Measurements from ENCODE around the gene TCF15.

Gene TCF15, protein sequence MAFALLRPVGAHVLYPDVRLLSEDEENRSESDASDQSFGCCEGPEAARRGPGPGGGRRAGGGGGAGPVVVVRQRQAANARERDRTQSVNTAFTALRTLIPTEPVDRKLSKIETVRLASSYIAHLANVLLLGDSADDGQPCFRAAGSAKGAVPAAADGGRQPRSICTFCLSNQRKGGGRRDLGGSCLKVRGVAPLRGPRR

GRCh38 chr20:610130-611046 is at the start of gene TCF15:
Gene TCF15 (minus strand): TSS chr20:610309. CDS start chr20:610237, 72 bp downstream.
- no peak for DNase-seq

DNA sequence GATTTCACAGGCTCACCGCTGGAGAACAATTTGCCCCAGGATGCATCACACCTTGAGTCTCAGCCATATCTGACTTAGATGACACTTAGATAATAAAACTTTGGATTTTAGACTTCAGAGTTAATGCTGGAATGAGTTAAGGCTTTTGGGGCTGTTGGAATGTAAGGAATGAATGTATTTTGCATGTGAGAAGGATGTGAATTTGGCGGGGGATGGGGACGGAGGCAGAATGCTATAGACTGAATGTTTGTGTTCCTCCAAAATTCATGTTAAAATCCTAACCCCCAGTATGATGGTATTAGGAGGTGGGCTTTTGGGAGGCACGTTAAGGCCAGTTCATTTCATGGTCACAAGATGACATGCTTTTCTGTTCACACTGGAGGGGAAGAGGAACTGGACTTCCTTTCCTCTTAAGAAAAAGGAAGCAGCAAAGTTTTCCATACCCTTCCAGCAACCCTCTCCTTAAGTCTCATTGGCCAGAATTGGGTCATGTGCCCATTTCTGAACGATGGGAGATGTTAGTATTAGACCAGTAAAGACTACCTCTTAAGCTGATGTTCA is 48.7 kb upstream of the TCF15 start:
- no peak for DNase-seq

DNA sequence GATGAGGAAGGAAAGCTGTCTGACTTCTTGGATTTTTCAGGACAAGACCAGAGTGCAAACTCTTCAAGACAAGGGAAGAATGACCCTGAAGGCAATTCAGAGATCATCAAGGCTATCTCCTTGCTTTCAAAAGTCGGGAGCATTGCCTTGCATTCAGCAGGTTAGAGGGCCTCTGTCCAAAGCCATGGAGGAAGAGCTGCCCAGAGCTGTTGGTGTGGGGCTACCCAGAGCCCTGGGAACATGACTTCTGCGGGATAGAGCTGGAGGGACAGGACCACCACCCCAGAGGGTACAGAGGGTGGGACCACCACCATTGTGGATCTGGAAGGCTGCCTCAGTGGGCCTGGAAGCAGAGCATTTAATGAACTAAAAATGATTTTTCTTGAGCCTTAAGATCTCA is 48.1 kb upstream of the TCF15 start:
- DNase-seq = no peak

- no peak for DNase-seq
Observed at GRCh38 chr20:655726-656624, 45.9 kb upstream of the TCF15 start.

- no peak for DNase-seq
Observed at GRCh38 chr20:654417-654750, 44.3 kb upstream of the TCF15 start.

DNA sequence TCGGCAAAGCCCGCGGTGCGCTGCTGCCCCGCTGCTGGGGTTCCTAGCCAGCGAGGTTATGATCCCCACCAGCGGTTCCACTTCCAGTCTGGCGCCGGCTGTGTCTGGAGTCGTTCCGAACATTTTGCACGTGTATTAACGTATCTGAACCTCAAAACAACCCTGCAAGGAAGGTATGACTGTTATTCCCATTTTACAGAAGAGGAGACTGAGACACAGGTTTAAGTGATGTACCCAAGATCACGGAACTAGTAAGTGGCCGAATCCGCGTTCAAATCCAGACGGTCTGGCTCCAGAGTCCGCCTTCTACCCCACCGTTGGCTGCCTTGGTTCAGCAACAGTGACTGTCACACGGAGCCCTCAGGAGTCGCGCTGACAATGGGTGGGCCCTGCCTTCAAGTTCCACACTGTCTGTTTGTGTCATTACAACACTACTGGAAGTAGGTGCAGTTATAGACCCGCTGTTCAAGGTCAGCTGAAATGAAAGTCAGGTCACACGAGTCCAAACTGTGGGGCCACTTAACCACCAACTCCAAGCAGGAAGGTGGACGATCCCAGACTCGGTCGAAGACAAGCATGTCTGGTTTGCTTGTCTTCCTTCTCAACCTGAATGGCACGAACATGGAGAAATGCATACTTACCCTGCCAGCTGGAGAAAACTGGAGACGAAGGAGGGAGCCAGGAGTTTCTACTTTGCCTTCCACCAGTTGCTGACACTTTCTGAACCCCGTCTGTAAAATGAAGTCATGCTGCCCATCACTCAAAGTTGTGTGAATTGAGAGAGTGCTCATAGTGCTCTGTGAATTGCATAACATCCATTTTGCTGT is 43.7 kb upstream of the TCF15 start:
- no peak for DNase-seq

DNA sequence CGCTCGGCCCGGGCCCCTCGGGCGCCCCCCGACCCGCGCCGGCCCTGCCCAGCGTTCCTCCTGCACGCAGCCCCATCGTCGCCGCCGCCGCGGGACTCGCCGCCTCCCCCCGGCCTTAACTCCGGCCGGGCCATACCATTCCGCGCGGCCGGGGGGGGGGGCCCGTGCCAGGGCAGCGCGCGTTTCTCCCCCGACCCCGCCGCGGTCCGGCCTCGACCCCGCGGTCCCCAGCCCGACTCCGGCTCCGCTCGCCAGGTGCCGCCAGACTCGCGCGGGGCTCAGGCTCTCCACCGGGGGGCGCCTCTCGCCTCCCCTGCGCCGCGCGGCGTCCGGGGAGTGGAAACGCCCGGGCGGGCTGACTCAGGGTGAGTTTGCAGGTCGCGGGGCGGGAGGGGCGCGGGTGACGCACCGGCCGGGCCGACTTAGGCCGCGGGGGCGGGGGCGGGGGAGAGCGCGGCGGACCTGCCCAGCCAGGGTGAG is 43.0 kb upstream of the TCF15 start, which contains the start of gene SRXN1:
SRXN1 (minus strand) TSS at position 91 of the 480 bp plus-strand sequence; CDS start at position 76, 15 bp downstream.
- peak; percentile 47 for DNase-seq

GRCh38 chr20:652615-653109 is 42.6 kb upstream of the TCF15 start:
- DNase-seq = no peak

GRCh38 chr20:651713-652614 is 41.9 kb upstream of the TCF15 start:
- DNase-seq = no peak

- no peak for DNase-seq
Observed at GRCh38 chr20:650954-651353, 40.8 kb upstream of the TCF15 start.

DNA sequence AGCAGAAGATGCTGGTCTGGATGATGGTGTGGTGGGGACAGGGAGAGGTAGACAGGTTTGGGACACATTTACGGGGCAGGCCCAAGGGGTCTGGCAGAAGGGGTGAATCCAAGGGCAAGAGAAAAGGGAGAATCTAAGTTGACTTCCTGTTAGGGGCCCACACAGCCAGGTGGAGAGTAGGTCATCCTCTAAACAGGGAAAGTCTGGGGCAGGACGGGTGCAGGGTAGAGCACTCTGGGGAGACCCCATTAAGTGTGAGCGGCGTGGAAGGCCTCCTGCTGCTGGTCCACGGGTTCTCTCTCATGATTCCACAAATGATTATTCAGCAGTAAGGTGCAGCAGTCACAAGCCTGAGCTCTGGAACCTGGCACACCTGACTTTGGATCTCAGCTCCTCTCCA is 40.2 kb upstream of the TCF15 start:
- no peak for DNase-seq

DNA sequence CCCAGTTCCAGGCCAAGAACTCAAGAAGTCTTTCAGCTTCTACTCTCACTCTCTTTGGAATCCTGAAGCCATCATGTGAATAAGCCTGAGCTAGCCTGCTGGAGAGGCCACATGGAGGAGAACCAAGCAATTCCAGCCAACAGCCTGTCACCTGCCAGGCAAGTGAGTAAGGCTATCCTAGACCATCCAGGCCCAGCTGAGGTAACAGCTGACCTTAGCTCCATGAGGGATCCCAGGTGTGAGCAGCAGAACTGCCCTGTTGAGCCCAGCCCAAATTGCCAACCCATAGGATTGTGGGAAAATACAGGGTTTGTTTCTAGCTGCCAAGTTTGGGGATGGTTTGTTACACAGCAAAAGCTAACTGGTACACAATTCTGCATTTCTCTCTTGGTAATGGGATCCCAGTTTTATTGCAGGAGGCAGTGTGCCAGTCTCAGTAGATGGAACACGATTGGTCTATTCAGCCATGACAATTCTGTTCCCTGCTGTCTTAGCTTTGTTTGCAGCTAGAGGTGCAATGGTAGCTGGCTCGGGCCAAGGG is 37.4 kb upstream of the TCF15 start:
- no peak for DNase-seq

DNA sequence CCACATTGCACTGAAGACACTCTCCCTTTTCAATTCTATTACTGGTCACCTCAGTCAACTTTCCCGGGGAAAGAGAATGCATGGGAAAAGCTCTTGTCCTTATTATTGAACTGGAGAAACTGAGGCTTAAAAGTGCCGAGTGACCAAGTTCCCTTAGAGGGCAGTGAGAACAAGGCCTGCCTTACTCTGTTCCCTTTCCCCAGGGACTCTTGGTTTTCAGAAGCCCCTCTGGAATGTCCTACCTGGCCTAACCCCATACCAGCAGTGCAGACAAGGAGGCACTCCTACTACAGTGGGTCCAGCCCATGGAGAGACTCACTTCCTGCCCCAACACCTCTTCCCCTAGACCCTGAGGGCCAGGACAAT is 36.7 kb upstream of the TCF15 start:
- no peak for DNase-seq

DNA sequence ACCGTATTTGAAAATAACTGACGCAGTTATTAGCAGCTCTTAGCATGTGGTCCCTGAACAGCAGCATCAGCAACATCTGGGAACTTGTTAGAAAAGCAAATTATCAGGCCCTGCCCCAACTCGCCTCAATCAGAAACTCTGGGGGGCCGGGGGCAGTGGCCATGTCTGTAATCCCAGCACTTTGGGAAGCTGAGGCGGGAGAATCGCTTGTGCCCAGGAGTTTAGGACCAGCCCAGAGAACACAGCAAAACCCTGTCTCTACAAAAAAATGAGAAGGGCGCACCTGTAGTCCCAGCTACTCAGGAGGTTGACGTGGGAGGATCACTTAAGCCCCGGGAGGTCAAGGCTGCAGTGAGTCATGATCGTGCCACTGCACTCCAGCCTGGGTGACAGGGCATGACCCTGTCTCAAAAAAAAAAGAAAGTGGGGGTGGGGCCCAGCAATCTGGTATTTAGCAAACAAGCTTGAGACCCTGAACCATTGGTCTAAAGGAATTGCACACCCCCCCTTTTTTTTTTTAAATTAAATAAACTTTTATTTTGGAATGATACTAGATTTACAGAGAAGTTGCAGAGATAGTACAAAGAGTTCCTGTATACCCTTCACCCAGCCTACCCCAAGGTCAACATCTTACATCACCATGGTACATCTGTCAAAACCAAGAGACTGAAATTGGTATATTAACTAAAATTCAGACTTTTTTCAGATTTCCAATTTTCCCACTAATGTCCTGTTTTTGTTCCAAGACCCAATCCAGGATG is 36.2 kb upstream of the TCF15 start:
- no peak for DNase-seq

DNA sequence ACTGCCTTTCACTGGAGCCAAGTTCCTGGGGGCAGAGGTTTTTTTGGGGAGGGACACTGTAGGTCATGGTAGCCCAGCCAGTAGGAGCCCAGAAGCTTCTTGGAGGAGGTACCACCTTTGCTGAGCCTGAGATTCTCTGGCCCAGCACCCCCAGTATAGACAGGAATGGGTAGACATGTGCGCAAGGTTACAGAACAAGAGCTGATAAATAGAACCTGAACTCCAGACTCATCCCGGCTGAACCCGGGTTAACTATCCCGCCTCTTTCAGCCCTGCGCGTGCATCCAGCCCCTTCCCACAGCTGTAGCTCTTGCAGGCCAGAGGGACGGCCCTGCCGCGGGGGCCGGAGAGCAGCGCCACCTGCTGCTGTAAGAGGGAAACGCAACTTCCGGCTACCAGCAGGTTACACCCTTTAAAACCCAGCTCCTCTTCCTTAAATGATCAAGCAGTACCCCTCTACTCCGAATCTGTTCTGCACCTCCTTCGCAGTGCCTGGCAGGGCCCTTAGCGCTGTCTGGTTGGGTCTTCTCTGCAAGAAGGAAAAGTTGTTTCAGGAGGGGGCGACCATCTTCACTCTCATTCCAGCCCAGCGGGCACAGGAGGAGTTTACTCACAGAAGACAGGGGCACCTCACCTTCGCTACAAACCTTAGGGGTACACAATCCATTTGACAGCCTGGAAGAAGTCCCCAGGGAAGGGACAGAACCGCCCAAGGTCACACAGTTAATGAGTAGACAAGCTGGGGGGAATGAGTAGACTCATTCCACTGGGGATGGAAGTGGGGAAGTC is 35.4 kb upstream of the TCF15 start:
- peak; percentile 44 for DNase-seq

GRCh38 chr20:644692-645317 is 34.7 kb upstream of the TCF15 start:
- DNase-seq = no peak

GRCh38 chr20:642398-643174 is 32.5 kb upstream of the TCF15 start:
- no peak for DNase-seq
